ENCODE data around the gene KCP.
"Not testable (repeated sequence)": the region's sequence is repeated elsewhere in the genome, so short reads cannot be mapped to it uniquely, and the experiment has no call there.

The KCP gene

DNA sequence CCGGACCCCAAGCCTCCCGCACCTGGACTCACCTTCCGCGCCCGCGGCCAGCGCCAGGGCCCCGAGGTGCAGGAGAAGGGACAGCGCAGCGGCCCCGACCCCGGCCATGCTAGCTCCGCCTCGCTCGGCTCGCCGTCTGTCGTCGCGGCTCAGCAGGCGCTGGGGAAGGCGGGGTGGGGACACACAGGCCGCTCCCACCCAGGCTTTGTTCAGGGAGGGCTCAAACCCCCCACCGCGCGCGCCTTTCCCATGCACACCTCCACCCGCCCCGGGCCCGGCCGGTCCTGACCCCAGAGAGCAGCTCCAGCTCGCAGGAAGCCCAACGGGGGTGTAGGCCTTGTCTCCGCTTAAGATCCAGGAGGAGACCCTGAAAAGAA lies at the start of gene KCP:
TSS of gene KCP (minus strand) at position 141 of the 377 bp plus-strand sequence. CDS start at position 108, 33 bp downstream.
- no peak for DNase-seq (ENCODE audit: low spot score)

DNA sequence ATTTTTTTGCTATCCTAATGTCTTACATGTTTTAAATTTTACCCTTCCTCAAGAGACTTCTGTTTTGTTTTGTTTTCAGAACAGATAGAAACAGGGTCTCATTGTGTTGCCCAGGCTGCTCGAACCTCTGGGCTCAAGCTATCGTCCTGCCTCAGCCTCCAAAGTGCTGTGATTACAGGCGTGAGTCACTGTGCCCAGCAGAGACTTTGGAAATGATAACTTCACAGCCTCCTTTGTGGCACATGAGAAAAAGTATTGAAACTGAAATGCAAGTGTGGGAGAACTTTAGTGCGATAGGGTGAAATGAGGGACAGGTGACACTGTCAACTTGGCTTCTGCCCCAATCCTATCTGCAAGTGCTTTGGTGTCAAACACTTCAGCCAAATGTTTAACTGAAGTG lies 48.8 kb upstream of the KCP start:
- no peak for DNase-seq (ENCODE audit: low spot score)

DNA sequence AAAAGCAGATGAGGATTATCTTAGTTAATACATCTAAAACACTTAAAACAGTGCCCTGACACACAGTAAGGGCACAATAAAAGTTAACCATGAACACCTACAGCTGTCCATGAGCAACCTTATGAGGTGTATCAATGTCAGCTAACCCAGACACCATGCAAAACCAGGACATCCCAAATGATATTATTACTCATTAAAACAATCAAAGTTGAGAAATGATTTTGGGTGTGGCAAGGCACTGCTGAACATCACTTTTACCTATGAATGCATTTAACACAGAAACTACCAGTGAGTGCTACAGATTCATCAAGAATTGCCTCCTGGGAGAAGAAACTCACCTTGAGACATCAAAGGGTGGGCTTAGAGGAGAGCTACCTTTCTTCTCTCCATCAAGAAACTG lies 45.5 kb upstream of the KCP start:
- no peak for DNase-seq (ENCODE audit: low spot score)

DNA sequence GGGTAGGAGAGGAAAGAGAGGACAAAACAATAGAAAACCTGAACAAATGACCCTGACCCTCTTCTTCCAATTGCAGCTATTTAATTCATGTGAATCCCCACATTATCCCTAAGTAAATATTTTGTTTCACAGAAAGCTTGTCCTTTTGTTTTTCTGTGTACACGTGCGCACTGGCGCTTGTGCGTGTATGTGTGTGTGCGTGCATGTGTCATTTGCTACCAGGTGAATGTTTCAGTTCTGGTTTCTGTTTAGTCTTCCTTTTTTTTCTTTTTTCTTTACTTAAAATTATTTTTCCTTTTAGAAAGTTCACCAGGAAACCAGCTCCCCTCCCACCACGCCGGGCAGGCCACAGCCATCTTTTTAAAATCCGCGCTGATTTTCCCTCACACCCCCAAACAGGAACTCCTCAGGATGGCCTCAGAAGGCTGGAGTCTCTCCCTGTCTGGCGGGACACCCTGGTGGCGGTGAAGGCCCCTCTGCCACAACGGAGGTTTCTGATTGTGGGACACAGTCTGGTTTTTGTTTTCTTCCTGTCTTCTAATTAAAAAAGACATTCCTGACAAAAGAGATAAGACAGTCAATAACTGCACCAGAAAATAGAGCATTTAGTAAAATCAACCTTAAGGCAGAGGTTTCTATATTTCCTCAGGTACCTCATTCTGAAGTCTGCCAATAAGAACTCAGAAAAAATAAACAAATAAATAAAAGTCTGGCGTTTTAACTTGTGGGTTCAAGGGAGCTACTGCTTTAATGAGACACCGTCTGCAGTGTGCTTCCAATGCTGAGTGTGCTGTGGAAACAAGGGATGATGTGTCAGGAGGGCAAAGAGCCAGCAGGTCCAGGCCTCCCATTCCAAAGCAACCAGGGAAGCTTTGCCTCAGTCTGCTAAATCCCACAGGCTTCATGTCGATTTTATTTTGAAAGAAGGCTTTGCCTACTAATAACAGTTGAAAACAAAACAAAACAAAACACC lies 44.6 kb upstream of the KCP start:
- peak; percentile 77 for DNase-seq (ENCODE audit: low spot score)

DNA sequence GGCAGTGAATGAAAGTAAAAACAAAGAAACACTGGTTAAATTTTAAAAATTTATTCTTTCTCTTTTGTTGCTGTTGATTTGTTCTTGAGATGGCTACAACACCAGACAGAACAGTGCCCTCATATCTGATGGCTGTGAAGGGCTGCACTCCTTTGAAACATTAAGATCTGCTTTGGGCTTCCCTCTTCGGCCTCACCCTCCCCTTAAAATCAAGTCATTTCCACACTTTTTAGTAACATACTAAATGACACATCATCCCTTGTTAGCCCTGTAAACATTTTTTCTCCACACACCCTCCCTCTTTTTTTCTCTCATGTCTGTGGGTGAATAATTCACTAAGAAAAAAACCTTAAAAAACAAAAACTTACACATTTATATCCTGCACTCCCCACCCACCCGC lies 43.6 kb upstream of the KCP start:
- DNase-seq (ENCODE audit: low spot score) = no peak

DNA sequence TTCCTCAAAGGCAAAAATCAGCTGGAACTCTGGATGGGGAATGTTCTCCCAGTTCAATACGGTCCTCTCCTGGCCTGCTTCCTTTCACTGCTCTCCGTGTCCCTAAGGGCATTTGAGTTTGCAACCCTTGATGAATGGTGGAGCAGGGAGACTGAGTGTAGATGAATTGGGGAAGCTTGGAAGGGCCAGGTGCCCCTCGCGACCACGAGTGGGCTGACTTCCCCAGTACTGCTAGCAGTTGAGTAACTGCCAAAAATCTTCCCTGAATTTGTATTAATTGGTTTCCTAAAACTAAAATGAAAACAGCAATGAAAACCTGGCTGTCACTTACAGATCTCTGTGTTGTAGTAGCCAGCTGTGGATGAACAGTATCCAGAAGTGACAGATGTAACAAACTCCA lies 40.8 kb upstream of the KCP start:
- no peak for DNase-seq (ENCODE audit: low spot score)

DNA sequence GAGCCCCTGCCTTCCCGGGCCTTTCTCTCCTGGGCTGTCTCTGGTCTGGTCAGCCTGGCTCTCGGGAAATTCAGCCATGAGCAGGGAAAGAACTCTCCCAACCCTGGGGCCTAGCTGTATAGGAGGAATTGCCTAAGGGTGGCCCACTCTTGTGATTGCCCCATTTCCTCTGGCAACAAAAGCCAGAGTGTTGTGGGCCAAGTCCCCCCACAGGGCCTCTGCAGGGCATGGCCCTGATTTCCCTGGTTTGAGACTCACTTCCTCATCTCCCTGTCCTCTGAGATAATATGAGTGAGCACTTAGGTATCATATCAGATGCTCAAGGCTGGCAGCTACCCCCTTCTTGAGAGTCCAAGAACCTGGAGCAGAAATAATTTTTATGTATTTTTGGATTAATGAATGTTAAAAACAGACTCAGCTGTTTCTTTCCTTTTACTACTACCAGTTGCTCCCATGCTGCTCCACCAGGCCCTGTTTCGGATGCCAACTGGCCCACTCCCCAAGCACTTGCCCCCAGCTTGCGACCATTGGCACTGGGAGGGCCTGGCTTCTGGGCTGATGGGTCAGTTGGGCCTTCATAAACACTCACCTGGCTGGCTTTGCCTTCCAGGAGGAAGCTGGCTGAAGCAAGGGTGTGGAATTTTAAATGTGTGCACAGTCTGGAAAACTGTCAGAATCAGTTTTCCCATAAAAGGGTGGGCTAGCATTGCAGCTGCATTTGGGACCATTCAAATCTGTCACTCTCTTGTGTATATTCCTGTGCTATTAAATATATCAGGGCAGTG lies 38.7 kb upstream of the KCP start:
- DNase-seq (ENCODE audit: low spot score) = no peak

DNA sequence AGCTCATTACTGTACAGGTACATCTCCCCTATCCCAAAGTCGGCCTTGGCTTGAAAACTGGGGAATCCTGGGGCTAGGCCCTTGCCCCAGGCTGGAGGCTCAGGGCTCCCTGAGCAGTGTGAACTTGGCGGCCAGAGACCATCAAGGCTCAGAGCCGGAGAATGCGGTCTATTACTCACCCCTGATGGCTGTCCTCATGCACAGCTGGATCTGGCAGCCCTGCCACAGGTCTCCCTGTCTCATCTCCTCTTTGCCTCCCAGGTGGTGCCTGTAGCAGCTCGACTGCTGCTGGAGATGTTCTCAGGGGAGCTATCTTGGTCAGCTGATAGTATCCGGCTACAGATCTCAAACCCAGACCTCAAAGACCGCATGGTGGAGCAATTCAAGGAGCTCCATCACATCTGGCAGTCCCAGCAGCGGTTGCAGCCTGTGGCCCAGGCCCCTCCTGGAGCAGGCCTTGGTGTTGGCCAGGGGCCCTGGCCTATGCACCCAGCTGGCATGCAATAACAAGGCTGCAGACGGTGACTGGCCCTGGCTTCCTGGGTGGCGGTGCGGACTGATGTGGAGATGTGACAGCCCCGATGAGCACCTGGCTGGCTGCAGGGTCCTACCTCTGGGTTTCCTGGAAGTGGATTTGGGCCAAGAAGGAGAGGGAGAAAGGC lies 37.9 kb upstream of the KCP start:
- no peak for DNase-seq (ENCODE audit: low spot score)

DNA sequence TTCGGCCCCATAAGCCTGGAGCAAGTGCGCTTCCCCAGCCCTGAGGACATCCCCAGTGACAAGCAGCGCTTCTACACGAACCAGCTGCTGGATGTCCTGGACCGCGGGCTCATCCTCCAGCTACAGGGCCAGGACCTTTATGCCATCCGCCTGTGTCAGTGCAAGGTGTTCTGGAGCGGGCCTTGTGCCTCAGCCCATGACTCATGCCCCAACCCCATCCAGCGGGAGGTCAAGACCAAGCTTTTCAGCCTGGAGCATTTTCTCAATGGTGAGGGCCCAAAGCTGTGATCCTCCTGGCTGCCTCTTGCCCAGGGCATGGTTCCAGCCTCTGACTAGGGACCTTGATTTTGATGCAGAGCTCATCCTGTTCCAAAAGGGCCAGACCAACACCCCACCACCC lies 37.3 kb upstream of the KCP start:
- no peak for DNase-seq (ENCODE audit: low spot score)

DNA sequence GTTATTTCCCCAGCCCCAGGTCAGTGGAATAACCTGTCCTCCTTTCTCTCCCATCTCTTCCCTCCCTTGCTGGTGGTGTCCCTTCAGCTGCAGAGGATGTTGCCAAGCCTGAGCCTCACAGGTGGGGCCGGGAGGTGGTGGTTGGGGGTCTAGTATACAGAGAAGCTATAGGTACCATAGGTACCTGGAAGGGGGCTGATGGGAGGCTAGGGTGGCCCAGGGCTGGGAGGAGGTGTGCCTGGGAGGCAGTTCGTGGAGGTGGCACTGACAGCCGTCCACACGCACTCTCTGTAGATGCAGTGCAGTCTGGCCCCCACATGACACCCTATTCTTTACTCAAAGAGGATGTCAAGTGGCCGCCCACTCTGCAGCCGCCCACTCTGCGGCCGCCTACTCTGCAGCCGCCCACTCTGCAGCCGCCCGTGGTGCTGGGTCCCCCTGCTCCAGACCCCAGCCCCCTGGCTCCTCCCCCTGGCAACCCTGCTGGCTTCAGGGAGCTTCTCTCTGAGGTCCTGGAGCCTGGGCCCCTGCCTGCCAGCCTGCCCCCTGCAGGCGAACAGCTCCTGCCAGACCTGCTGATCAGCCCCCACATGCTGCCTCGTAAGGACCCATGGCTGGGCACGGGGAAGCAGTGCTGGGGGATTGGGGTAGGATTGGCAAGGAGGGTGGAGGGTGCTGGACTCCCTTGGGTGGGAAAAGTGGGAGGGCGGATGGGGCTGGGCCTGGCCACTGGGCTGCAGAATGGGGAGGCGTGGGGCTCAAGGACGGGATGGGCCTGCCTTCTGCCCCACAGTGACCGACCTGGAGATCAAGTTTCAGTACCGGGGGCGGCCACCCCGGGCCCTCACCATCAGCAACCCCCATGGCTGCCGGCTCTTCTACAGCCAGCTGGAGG lies 36.7 kb upstream of the KCP start:
- no peak for DNase-seq (ENCODE audit: low spot score)

DNA sequence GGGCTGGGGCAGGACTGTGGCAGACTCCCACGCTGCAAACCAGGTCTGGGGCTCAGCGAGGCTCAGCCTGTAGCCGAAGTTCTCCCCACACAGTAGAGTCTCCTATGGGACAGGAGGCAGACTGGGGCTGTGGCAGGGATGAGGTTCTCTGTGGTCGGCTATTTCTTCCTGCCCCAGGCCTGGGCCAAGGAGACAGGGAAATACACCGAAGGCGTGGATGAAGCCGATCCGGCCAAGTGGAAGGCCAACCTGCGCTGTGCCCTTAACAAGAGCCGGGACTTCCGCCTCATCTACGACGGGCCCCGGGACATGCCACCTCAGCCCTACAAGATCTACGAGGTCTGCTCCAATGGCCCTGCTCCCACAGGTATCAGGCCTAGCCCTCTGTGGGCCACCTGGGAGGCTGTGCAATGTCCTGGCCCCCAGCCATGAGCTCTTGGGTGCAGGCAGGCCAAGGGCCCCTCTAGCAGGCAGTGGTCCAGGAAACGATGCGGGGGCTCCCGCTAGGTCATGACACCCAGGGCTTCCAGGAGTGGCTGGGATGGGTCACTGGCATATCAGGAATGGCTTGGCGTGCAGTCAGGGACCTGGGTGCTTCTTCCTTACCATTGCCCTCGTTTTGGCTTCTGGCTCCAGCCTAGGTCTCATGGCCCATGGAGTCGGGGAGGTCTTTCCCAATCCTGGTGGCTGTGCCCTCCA lies 35.3 kb upstream of the KCP start:
- DNase-seq (ENCODE audit: low spot score) = no peak

DNA sequence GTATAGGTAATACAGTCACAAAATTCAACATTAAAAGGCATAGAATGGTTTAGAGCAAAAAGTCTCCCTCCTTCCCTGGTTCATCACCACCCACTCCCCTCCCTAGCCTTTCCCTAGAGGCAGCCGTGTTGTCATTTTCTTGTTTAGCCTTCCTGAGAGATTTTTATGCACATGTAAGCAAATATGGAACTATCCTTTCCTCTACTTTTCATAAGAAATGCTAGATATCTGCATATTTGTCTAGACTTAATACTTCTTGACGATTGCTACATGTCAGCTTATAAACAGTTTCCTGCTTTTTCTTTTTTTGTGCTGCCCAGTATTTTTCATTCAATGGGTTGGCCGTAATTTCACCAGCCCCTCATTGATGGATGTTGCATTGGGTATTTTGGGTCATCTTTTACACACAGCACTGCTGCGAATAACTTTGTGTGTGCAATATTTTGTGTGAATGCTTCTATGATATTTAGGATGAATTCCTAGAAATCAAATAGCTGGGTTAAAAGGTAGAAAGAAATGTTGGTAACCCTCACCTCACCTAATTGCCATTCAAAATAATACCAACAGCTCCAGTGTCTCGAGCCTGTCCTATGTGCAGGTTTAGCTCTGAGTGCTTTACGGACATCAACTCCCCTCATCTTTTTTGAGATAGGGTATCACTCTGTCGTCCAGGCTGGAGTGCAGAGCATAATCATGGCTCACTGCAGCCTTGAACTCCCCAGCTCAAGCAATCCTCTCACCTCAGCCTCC lies 34.2 kb upstream of the KCP start:
- DNase-seq (ENCODE audit: low spot score) = no peak

DNA sequence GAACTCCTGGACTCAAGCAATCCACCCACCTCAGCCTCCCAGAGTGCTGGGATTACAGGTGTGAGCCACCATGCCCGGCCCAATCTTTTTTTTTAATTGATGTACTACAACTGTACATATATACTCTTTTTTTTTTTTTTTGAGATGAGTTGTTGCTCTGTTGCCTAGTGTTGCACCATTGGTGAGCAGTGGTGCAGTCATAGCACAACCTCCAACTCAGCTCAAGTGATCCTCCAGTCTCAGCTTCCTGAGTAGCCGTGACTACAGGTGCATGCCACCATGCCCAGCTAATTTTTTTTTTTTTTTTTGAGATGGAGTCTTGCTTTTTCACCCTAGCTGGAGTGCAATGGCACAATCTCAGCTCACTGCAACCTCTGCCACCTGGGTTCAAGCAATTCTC lies 32.7 kb upstream of the KCP start:
- DNase-seq (ENCODE audit: low spot score) = not testable (repeated sequence)

DNA sequence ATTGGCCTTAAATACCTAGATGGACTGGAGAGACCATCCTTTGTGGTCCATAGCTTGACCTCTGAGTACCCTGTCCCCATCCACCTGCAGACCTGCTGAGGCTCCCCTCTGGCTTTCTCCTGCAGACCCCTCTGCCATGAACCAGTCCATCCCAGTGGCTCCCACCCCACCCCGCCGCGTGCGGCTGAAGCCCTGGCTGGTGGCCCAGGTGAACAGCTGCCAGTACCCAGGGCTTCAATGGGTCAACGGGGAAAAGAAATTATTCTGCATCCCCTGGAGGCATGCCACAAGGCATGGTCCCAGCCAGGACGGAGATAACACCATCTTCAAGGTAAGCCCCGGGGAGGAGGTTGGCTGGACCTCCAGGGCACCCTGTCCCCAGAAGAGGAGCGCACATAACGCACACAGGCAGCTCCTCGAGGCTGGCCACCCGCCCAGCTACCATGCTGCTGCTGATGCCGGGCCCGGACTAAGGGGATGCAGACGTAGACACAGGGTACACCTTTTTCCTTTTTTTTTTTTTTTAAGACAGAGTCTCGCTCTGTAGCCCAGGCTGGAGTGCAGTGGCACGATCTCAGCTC lies 31.5 kb upstream of the KCP start:
- no peak for DNase-seq (ENCODE audit: low spot score)

DNA sequence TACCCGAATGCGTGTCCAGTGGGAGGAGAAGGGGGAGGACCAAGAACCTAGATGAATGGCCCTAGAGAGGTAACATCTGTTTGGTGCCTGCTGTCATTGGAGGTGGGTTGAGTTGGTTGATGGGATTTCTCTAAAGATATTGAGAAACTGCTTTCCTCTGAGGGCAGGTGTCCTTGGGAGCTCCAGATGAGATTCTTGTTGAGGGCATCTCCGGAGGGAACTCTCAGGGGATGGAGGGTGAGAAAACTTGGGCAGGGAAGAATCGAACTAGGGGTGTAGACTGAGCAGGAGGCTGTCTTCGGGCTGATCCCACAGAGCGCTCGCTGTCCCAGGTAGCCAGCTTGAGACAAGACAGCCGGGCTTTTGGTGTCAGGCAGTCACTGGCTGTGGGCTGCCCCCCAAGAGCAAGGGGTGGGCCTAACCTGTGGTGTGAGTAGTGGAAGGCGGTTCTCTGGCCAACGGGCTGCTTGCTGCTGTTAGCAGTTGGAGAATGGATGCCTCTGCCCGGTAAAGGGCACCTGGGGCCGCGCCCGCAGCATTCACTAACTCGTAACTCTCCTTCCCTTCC lies 30.9 kb upstream of the KCP start:
- no peak for DNase-seq (ENCODE audit: low spot score)

DNA sequence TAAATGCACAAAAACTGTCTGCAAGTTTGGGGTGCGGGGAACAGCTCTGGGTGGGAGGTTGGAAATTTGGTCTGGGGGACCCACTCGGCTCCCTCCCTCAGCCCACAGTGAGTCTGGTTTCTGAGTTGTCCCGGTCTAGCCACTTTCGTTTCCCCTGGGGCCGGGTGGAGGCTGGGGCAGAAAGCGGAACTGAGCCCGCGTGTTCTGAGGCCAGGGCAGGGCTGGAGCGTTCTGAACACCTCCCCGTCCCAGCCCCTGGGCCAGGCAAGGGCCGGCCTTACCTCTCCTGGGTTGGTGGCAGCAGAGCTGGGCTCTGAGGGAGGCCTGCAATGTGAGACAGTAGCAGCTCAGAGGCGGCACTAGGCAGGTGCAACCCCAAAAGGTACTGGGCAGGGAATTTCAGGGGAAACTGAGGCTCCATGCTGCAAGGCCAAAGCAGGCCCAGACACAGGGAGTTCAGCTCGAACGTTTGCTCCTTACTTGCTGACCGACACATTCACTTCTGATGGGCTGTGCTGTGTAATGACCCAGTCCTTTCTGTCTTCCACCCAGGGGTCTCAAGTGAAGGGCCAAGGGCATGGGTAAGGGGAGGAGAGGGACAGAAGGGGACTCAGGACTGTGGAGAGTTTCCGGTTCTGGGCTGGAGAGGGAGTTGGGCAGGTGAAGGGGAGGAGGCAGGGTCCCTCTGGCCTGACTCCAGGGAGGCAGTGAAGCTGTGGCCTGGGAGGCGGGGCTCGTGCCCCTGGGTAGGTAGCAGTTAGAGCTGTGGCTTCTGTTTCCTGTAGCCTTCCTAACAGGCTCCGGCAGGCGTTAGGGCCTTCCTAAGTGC lies 30.2 kb upstream of the KCP start:
- DNase-seq (ENCODE audit: low spot score) = no peak

DNA sequence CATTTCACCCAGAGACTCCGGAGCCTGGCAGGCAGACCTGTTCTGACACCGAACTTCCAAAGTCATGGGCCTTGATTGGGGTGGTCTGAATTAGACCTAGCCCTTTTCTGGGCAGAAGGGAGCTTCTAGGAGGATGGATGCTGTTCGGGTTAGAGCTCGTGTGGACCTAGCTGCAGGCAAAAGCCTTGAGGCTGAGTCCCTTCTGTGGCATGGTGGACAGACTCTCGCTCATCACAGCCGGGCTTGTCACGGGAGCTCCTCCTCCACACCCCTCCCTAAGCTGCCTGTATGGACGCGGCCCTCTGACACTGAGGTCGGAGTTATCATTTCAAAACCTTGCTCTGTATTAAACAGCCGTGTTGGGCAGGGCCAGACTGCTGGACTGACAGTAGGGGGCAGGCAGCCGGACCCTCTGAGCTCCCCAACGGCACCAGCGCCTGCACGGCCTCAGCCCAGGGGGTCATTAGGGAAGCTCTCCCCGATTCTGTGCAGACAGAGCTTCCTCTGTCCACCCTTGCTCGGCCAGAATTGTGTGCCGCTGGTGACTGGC lies 29.4 kb upstream of the KCP start:
- no peak for DNase-seq (ENCODE audit: low spot score)

Measured in AG08396 (cell line).